Measurements from ENCODE around the gene GBP3. TPM values are rescaled to one million over a fixed set of nuclear protein-coding genes. Genes with fewer than 3 reads are reported as not detected.
"Not testable (repeated sequence)": the region's sequence is repeated elsewhere in the genome, so short reads cannot be mapped to it uniquely, and the experiment has no call there.

The GBP3 gene
- total RNA-seq, 1 donor from 2014 or later, result 46.6 TPM

DNA sequence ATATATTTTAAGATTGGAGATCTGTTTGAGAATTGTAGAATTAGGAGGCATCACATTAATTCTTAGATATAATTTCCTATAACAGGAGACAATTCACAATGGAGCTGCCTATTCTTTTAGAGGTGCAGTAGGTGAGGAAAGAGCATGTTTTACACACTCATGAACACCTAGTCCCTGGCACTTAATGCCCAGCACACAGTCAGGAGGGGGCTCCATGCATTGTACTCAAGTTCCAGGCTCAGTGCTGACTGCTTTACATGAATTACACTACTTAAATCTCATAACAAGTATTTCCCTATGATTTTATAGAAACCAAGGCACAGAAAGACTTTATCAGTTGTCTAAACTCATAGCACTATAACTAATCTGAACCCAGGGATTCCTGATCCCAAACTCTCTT is 360 bp upstream of the GBP3 start:
- peak overlapping the region; percentile 57 for H3K4me3 ChIP-seq
- H3K27me3 ChIP-seq, result no peaks in the 10 kb centered on the region
- H3K36me3 ChIP-seq, result peaks cover 11% of the 10 kb centered on the region
- TF ChIP-seq, protein P1, sequence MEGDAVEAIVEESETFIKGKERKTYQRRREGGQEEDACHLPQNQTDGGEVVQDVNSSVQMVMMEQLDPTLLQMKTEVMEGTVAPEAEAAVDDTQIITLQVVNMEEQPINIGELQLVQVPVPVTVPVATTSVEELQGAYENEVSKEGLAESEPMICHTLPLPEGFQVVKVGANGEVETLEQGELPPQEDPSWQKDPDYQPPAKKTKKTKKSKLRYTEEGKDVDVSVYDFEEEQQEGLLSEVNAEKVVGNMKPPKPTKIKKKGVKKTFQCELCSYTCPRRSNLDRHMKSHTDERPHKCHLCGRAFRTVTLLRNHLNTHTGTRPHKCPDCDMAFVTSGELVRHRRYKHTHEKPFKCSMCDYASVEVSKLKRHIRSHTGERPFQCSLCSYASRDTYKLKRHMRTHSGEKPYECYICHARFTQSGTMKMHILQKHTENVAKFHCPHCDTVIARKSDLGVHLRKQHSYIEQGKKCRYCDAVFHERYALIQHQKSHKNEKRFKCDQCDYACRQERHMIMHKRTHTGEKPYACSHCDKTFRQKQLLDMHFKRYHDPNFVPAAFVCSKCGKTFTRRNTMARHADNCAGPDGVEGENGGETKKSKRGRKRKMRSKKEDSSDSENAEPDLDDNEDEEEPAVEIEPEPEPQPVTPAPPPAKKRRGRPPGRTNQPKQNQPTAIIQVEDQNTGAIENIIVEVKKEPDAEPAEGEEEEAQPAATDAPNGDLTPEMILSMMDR (IDR thresholded peaks at IDR 0.05), result no peak
- intact Hi-C loops (cut with DNase I), result no loop called here
- H3K4me1 ChIP-seq, result peaks cover 31% of the 10 kb centered on the region
- DNase-seq (no peak), ATAC-seq (no peak)
- H3K9me3 ChIP-seq, result no peaks in the 10 kb centered on the region
- H3K27ac ChIP-seq, result peak overlapping the region; percentile 86

DNA sequence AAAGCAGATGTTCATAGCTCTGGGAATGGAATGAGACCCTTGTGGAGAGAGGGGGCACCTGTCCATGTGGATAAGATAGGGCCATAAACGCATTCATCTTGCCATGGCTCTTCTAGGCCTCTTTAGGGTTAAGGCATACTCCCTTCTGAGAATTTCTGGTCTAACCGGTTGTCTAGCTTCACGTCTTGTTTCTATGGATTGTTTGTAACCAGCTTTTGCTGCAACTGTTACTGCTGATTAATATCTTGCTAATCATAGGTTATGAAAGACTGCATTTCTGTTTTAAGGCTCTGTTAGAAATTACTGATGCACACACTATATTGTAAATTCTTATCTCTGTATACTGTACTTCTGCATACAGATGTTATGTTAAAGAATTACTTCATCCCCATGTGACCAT is 4.3 kb downstream of the GBP3 start:
- H3K27me3 ChIP-seq; H3K27ac ChIP-seq; intact Hi-C loops (cut with DNase I); DNase-seq; ATAC-seq; H3K4me3 ChIP-seq; H3K9me3 ChIP-seq: not testable (repeated sequence)
- Histone ChIP-seq H3K36me3 (peaks cover 46% of the 10 kb centered on the region), H3K4me1 (peaks cover 30% of the 10 kb centered on the region)

DNA sequence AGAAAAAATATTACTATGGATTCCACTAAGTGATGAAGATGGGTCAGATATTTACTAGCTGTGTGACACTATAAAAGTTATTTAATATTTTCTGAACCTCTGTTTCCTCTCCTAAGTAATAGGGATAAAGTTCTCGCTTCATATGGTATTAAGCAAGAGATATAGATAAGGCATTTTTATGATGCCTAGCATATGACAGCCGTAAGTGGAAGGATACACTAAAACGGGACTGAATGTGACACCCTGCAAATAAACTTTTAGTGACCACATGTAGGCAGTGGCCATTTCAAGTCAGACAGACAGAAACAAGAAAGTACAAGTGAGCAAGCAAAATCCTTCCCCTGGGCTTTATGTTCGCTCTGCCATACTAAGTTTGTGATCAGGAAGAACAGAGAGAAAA is 14.2 kb downstream of the GBP3 start:
- H3K27me3 ChIP-seq, result no peaks in the 10 kb centered on the region
- TF ChIP-seq, protein P1 (IDR thresholded peaks at IDR 0.05), result no peak
- no peak overlapping the region for H3K4me3 ChIP-seq
- ATAC-seq, result no peak
- intact Hi-C loops (cut with DNase I), result no loop called here
- H3K36me3 ChIP-seq, result peaks cover 80% of the 10 kb centered on the region
- no peaks in the 10 kb centered on the region for H3K4me1 ChIP-seq
- no peaks in the 10 kb centered on the region for H3K9me3 ChIP-seq
- no peak for DNase-seq
- no peak overlapping the region for H3K27ac ChIP-seq

DNA sequence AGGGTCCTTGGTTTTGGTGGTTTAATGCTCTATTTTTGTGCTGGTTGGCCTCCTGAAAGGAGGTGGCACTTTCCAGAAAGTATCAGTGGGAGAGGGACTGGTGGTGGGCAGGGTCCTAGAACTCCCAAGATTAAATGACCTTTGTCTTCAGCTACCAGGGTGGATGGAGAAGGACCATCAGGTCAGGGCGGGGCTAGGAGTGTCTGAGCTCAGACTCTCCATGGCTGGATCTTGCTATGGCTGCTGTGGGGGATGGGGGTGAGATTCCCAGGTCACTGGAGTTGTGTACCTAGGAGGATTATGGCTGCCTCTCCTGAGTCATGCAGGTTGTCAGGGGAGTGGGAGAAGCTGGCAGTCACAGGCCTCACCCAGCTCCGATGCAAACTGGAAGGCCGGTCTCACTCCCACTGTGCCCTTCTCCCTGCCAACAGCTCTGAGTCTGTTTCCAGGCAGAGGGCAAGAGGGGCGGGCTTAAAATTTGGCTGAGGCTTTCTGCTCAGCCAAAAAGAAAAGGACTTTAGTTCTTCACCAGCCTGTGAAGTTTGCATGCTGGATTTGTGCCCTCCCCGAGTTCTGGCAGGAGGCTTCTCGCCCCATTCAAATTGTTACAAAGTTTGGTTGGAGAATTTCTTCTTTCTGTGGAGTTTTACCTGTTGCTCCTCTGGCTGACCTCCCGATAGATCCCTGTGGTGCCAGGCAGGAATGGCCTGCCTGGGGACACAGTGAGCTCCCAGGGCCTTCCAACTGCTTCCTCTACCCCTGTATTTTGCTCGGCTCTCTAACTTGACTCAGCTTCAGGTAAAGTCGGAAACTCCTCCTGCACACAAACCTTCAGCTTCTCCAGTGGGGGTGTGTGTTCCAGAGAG is 17.1 kb downstream of the GBP3 start:
- Histone ChIP-seq H3K36me3 (peaks cover 51% of the 10 kb centered on the region), H3K4me3 (no peak overlapping the region)
- DNase-seq, result no peak

DNA sequence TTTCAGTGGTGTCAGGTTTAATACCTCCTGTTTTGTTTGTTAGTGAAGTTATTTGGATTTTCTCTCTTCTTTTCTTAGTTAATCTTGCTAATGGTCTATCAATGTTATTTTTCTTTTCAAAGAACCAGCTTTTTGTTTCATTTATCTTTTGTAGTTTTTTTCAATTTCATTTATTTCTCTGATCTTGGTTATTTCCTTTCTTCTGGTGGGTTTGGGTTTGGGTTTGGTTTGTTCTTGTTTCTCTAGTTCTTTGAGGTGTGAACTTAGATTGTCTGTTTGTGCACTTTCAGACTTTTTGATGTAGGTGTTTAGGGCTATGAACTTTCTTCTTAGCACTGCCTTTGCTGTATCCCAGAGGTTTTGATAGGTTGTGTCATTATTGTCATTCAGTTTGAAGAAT is 20.5 kb downstream of the GBP3 start:
- intact Hi-C loops (cut with DNase I), result not testable (repeated sequence)

More for the DNA sequence above, 17.1 kb downstream of the GBP3 start:
- no peak overlapping the region for H3K27ac ChIP-seq
- peaks cover 5% of the 10 kb centered on the region for H3K4me1 ChIP-seq
- ATAC-seq, result no peak
- TF ChIP-seq, protein P1 (IDR thresholded peaks at IDR 0.05), result no peak
- intact Hi-C loops (cut with DNase I), result no loop called here
- H3K9me3 ChIP-seq, result no peaks in the 10 kb centered on the region
- no peaks in the 10 kb centered on the region for H3K27me3 ChIP-seq

DNA sequence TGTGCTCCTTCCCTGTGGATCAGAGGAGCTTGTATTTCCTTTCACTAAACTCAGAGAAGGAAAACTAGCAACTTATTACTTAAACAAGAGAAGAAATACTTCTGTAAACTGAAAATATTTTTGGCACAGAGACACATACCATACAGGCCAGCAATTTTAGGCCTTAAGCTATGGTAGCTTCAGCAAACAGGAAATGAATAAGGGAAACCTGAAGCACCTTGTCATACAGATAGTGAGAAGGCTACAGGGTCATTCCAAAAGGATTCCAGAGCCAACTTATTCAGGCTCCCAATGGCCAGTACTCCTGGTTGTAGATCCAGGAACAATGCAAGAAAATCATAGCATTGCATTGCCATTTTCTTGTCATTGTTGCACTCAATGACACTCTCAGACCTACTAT is 21.2 kb downstream of the GBP3 start:
- no peaks in the 10 kb centered on the region for H3K27me3 ChIP-seq
- H3K4me3 ChIP-seq, result no peak overlapping the region
- H3K36me3 ChIP-seq, result peaks cover 12% of the 10 kb centered on the region
- H3K4me1 ChIP-seq, result peaks cover 5% of the 10 kb centered on the region
- TF ChIP-seq, protein P1 (IDR thresholded peaks at IDR 0.05), result no peak
- DNase-seq (no peak), ATAC-seq (no peak)
- no peaks in the 10 kb centered on the region for H3K9me3 ChIP-seq
- peak overlapping the region; percentile 19 for H3K27ac ChIP-seq
- intact Hi-C loops (cut with DNase I), result no loop called here

More for the DNA sequence above, 20.5 kb downstream of the GBP3 start:
- not testable (repeated sequence) for H3K27ac ChIP-seq, H3K4me3 ChIP-seq, H3K9me3 ChIP-seq, H3K4me1 ChIP-seq, ATAC-seq, DNase-seq, H3K27me3 ChIP-seq
- H3K36me3 ChIP-seq, result peaks cover 17% of the 10 kb centered on the region
